GM04504 (cell line): ENCODE measurements around the gene DNMBP.
"Not testable (repeated sequence)": the region's sequence is repeated elsewhere in the genome, so short reads cannot be mapped to it uniquely, and the experiment has no call there.

Source experiments
- DNase-seq: peaks from one replicate; pipeline ENCODE4 v3.0.0-alpha.2; 2012; ENCODE audit warnings: low read depth

The DNMBP gene

GRCh38 chr10:99855479-99856071, 154.2 kb downstream of the DNMBP start:
- DNase-seq, result no peak

GRCh38 chr10:99854860-99855259, 154.9 kb downstream of the DNMBP start:
- peak; percentile 48 for DNase-seq

GRCh38 chr10:99853655-99854054, 156.1 kb downstream of the DNMBP start:
- no peak for DNase-seq

GRCh38 chr10:99852481-99853213, 157.1 kb downstream of the DNMBP start:
- DNase-seq, result no peak

- DNase-seq, result no peak
These were observed 157.9 kb downstream of the DNMBP start for GRCh38 chr10:99851825-99852224.

- DNase-seq, result no peak
These were observed 158.9 kb downstream of the DNMBP start for GRCh38 chr10:99850767-99851340.

- no peak for DNase-seq
These were observed 159.6 kb downstream of the DNMBP start for GRCh38 chr10:99850021-99850766.

- no peak for DNase-seq
These were observed 160.2 kb downstream of the DNMBP start for GRCh38 chr10:99849536-99849935.

- DNase-seq, result no peak
These were observed 160.7 kb downstream of the DNMBP start for GRCh38 chr10:99849057-99849456.

GRCh38 chr10:99845837-99846382, 163.8 kb downstream of the DNMBP start:
- DNase-seq, result peak; percentile 88

- no peak for DNase-seq
These were observed 165.3 kb downstream of the DNMBP start for GRCh38 chr10:99844433-99844955.

- DNase-seq, result no peak
These were observed 166.4 kb downstream of the DNMBP start for GRCh38 chr10:99843310-99843709.

GRCh38 chr10:99841746-99842145, 168.0 kb downstream of the DNMBP start:
- DNase-seq, result no peak

GRCh38 chr10:99840859-99841258, 168.9 kb downstream of the DNMBP start:
- not testable (repeated sequence) for DNase-seq

GRCh38 chr10:99836711-99837110, 173.0 kb downstream of the DNMBP start:
- DNase-seq, result no peak

GRCh38 chr10:99835947-99836346, 173.8 kb downstream of the DNMBP start:
- no peak for DNase-seq

GRCh38 chr10:99834410-99834809, 175.3 kb downstream of the DNMBP start:
- peak; percentile 65 for DNase-seq

- DNase-seq, result no peak
These were observed 177.3 kb downstream of the DNMBP start for GRCh38 chr10:99832439-99832838.

GRCh38 chr10:99828464-99828863, 181.3 kb downstream of the DNMBP start:
- DNase-seq, result no peak

GRCh38 chr10:99827936-99828335, 181.8 kb downstream of the DNMBP start:
- no peak for DNase-seq
